Psoas muscle (tissue), 8 donors: ENCODE measurements around the gene MZB1. TPM values are rescaled to one million over a fixed set of nuclear protein-coding genes. Genes with fewer than 3 reads are reported as not detected.

ENCODE experiments used
- ATAC-seq, 4 donors: fragments of 200-7000 bp; cut with Tn5 transposase; one replicate each; pipeline ENCODE4 v1.9.1; 2020; ENCODE audit warnings: moderate library complexity in 3 of 4, mild to moderate bottlenecking in 2 of 4
- DNase-seq, 2 donors: peaks; one replicate each; pipeline ENCODE4 v3.0.0-alpha.2; 2020
- H3K27ac ChIP-seq: fragments of 200-600 bp; one replicate; pipeline ENCODE4 v1.8.0; 2022
- H3K27me3 ChIP-seq, 3 donors: fragments of 200-600 bp in 1 of 3; one replicate each; pipeline versions ENCODE4 v1.6.1 to v1.8.0; 2013 to 2022; ENCODE audit warnings: low read length in 2 of 3, mild to moderate bottlenecking in 2 of 3, moderate library complexity in 1 of 3; ENCODE audit not compliant: insufficient read depth in 3 of 3
- H3K36me3 ChIP-seq, 2 donors: fragments of 200-600 bp in 1 of 2; one replicate each; pipeline versions ENCODE4 v1.6.1 to v1.8.0; 2013 to 2022; ENCODE audit warnings: low read depth in 1 of 2, mild to moderate bottlenecking in 1 of 2, moderate library complexity in 1 of 2; ENCODE audit not compliant: insufficient read depth in 1 of 2
- H3K4me1 ChIP-seq: fragments of 200-600 bp; one replicate; pipeline ENCODE4 v1.8.0; 2022
- H3K4me3 ChIP-seq: fragments of 200-600 bp; one replicate; pipeline ENCODE4 v1.8.0; 2022; ENCODE audit warnings: mild to moderate bottlenecking
- H3K9me3 ChIP-seq: fragments of 200-600 bp; one replicate; pipeline ENCODE4 v1.8.0; 2022
- CTCF ChIP-seq: fragments of 200-600 bp; IDR thresholded peaks from one replicate; pipeline ENCODE4 v1.8.0; 2022; ENCODE audit warnings: antibody characterized with exemption
- WGBS, 3 donors: extraction: QIAGEN DNeasy Blood & Tissue Kit; methylation state at CpG; one replicate each; pipeline versions ENCODE4 v1.1.6 to v1.1.7; 2013; 5-methylcytosine and 5-hydroxymethylcytosine counted together
- intact Hi-C, 2 donors: fragments of 100-400 bp; cut with DNase I; formaldehyde crosslinking; loops; one replicate each; pipeline versions ENCODE4 v1.11.0 to v1.14.2; 2022
- polyA plus RNA-seq, 3 donors: library from polyadenylated mRNA; stranded (reverse); fragments of 200-250 nt; gene quantifications; one replicate each; pipeline ENCODE4 v1.2.3, GENCODE V29; 2013
- total RNA-seq, 4 donors: library from RNA; stranded (reverse); fragmentation: NEBNext Ultra II Directional in 2 of 4; extraction: Animal tissue kit (Norgen Biotek cat#: 25700) in 2 of 4; gene quantifications; one replicate each; pipeline versions ENCODE4 v1.2.1 to v1.2.4, GENCODE V29; 2021 to 2023
- donor health status: healthy with polysubstance abuse.
- donor health status: DM: no; HTN: no; CAD: no; lungs with moderate emphysema.
- donor health status: Bipolar disorder and iron deficiency.
- donor health status: healthy.
- donor health status: DM: yes; HTN: yes; CAD: no.
- donor health status: DM: no; HTN: no; CAD: no.
- donor health status: DM: no; HTN: no; CAD: no.
- donor health status: DM: yes; HTN: yes; CAD: no.

Gene MZB1
- total and polyA plus RNA-seq, 7 donors: 0.03 to 1.2 (median 0.57) TPM

- intact Hi-C loops: no loop called here
- TF ChIP-seq CTCF: no peak
- WGBS, 3 donors: 76 to 84% (median 79%) methylated on average over 6 to 7 of the region's 7 CpGs
- ATAC-seq (peak in 2 of 4 donors; percentile 12 to 19), DNase-seq (no peak)
- Histone ChIP-seq H3K27me3 (no peaks in the 10 kb centered on the region), H3K27ac (no peak overlapping the region), H3K4me1 (peaks cover 14% of the 10 kb centered on the region), H3K4me3 (no peak overlapping the region), H3K36me3 (no peaks in the 10 kb centered on the region), H3K9me3 (no peaks in the 10 kb centered on the region)
These were observed 5.6 kb downstream of the MZB1 start for GRCh38 chr5:139383993-139384590.

GRCh38 chr5:139383275-139383992, 6.3 kb downstream of the MZB1 start, which contains the start of gene SLC23A1:
SLC23A1 (minus strand) TSS chr5:139383297; CDS start chr5:139383253, 44 bp downstream.
- intact Hi-C loops: no loop called here
- H3K9me3 ChIP-seq: no peaks in the 10 kb centered on the region
- peaks cover 8% of the 10 kb centered on the region for H3K4me1 ChIP-seq
- H3K36me3 ChIP-seq: no peaks in the 10 kb centered on the region
- H3K27me3 ChIP-seq: no peaks in the 10 kb centered on the region
- no peak within 1 kb of the TSS for H3K4me3 ChIP-seq
- ATAC-seq: no peak
- no peak for TF ChIP-seq CTCF
- DNase-seq: no peak
- H3K27ac ChIP-seq: no peak within 1 kb of the TSS
- WGBS, 3 donors: 67 to 73% (median 72%) methylated on average over 10 of the region's 10 CpGs

GRCh38 chr5:139382807-139383206, 6.9 kb downstream of the MZB1 start:
- H3K4me3 ChIP-seq: no peak overlapping the region
- H3K27me3 ChIP-seq: no peaks in the 10 kb centered on the region
- H3K36me3 ChIP-seq: no peaks in the 10 kb centered on the region
- DNase-seq (peak in 1 of 2 donors; percentile 25), ATAC-seq (no peak)
- H3K4me1 ChIP-seq: peaks cover 2% of the 10 kb centered on the region
- intact Hi-C loops: no loop called here
- H3K9me3 ChIP-seq: no peaks in the 10 kb centered on the region
- 55 to 63% (median 59%) methylated on average over 3 of the region's 3 CpGs for WGBS, 3 donors
- no peak overlapping the region for H3K27ac ChIP-seq
- no peak for TF ChIP-seq CTCF

- no peaks in the 10 kb centered on the region for H3K27me3 ChIP-seq
- no peaks in the 10 kb centered on the region for H3K9me3 ChIP-seq
- H3K4me1 ChIP-seq: peaks cover 8% of the 10 kb centered on the region
- no peak overlapping the region for H3K27ac ChIP-seq
- no peaks in the 10 kb centered on the region for H3K36me3 ChIP-seq
- no peak for ATAC-seq
- TF ChIP-seq CTCF: no peak
- 89% methylated on average over 28 of the region's 28 CpGs for WGBS, 3 donors
- no peak overlapping the region for H3K4me3 ChIP-seq
- intact Hi-C loops: no loop called here
- no peak for DNase-seq
These were observed 7.6 kb downstream of the MZB1 start for GRCh38 chr5:139381837-139382761.
